IPS DF 6.9 (cell line): ENCODE measurements around the gene KCMF1.
A peak's percentile ranks its signal among the peaks of the same experiment; 100 is the strongest.

ENCODE experiments used
- DNase-seq: peaks from one replicate; pipeline ENCODE4 v3.0.0-alpha.2; 2013; ENCODE audit warnings: low read depth, low spot score
- H3K27ac ChIP-seq: one replicate; pipeline ENCODE4 v1.5.1; 2013; ENCODE audit warnings: low read length, control low read depth
- H3K27me3 ChIP-seq: 2 replicates; pipeline ENCODE4 v1.6.1; 2013; ENCODE audit warnings: mild to moderate bottlenecking, low read length; ENCODE audit not compliant: control insufficient read depth, insufficient read depth
- H3K36me3 ChIP-seq: 2 replicates; pipeline ENCODE4 v1.6.1; 2013; ENCODE audit warnings: low read length; ENCODE audit not compliant: control insufficient read depth, insufficient read depth
- H3K4me1 ChIP-seq: 2 replicates; pipeline ENCODE4 v1.6.1; 2013; ENCODE audit warnings: low read length; ENCODE audit not compliant: control insufficient read depth, insufficient read depth
- H3K4me3 ChIP-seq: 2 replicates; pipeline ENCODE4 v1.5.1; 2013; ENCODE audit warnings: mild to moderate bottlenecking, low read length
- H3K9me3 ChIP-seq: 2 replicates; pipeline ENCODE4 v1.6.1; 2013; ENCODE audit warnings: low read length, inconsistent platforms; ENCODE audit not compliant: control insufficient read depth, insufficient read depth
- WGBS: extraction: QIAGEN DNeasy Blood & Tissue Kit; methylation state at CpG from one replicate; pipeline ENCODE4 v1.1.7; 2013; ENCODE audit warnings: mixed read lengths, missing lambda C conversion rate; ENCODE audit not compliant: insufficient read length, insufficient coverage; 5-methylcytosine and 5-hydroxymethylcytosine counted together

KCMF1 gene

DNA sequence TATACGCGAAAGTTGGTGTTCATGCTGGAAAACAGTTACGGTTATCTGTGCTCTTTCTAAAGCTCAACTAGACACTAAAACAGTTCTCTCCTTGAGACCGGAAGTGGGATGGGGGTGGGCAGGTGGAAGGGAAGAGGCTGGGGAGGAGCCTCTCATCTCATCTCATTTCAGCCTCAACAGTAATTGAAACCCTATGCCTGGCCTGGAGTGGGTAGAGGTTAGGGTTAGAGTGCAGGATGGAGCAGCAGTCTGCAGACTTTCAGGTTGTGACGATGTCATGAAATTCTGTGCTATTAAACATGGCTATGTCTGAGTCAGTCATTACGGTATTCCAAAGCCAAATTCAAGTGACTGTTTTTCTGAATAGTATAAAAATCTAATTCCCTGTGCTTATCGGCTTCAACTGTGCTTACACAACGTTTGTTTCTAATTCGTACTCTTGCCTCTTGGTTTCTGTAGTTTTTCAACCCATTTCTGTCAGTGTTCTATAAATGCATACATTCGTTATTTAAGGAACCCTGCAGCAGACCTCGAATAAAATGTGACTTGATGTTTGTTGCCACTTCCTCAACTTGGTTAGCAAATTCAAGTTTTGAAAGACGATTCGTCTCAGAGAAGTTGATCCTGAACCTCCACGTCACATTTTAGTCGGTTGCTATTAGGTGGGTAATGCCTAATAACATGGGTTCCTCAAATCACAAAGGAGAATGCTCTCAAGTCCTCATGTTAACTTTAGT is 86.4 kb downstream of the KCMF1 start:
- H3K27me3 ChIP-seq = no peaks in the 10 kb centered on the region
- no peak for DNase-seq
- WGBS = no CpG with 5 or more reads among the region's 15 CpGs
- H3K9me3 ChIP-seq = no peaks in the 10 kb centered on the region
- H3K36me3 ChIP-seq = no peaks in the 10 kb centered on the region
- H3K27ac ChIP-seq = no peak overlapping the region
- no peak overlapping the region for H3K4me3 ChIP-seq
- H3K4me1 ChIP-seq = no peaks in the 10 kb centered on the region

GRCh38 chr2:85061896-85062295 is 90.9 kb downstream of the KCMF1 start:
- Histone ChIP-seq H3K4me1 (peaks cover 4% of the 10 kb centered on the region), H3K27ac (no peak overlapping the region), H3K36me3 (no peaks in the 10 kb centered on the region), H3K9me3 (no peaks in the 10 kb centered on the region), H3K27me3 (no peaks in the 10 kb centered on the region), H3K4me3 (no peak overlapping the region)
- no peak for DNase-seq
- no CpG with 5 or more reads among the region's 2 CpGs for WGBS

- Histone ChIP-seq H3K27ac (no peak overlapping the region), H3K9me3 (no peaks in the 10 kb centered on the region), H3K4me1 (peaks cover 4% of the 10 kb centered on the region), H3K27me3 (no peaks in the 10 kb centered on the region), H3K36me3 (no peaks in the 10 kb centered on the region), H3K4me3 (no peak overlapping the region)
- no peak for DNase-seq
- WGBS = no CpG with 5 or more reads among the region's 6 CpGs
These were observed 91.6 kb downstream of the KCMF1 start for GRCh38 chr2:85062565-85062964.

DNA sequence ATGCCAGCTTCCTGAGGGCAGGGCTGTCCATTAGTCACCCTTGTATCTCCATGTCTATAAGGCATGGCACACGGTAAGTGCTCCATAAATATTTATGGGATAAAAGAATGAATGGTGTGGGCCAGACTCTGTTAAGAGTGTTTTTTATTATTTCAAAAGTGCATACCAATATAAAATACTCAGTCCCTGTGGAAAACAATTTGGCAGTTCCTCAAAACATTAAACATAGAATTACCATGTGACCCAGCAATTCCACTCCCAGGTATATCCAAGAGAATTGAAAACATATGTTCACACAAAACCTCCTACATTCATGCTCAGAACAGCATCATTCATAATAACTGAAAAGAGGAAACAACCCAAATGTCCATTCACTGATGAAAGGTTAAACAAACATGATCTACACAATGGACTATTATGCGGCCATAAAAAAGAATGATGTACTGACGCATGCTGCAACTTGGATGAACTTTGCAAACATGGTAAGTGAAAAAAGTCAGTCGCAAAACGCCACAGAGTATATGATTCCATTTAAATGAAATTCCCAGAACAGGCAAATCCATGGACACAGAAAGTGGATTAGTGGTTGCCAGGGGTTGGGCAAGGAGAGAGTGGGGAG is 93.1 kb downstream of the KCMF1 start:
- DNase-seq = no peak
- Histone ChIP-seq H3K27me3 (no peaks in the 10 kb centered on the region), H3K27ac (no peak overlapping the region), H3K4me1 (peaks cover 4% of the 10 kb centered on the region), H3K36me3 (no peaks in the 10 kb centered on the region), H3K9me3 (no peaks in the 10 kb centered on the region), H3K4me3 (no peak overlapping the region)
- WGBS = no CpG with 5 or more reads among the region's 5 CpGs

- DNase-seq = no peak
- Histone ChIP-seq H3K4me3 (no peak overlapping the region), H3K9me3 (no peaks in the 10 kb centered on the region), H3K27ac (no peak overlapping the region), H3K27me3 (no peaks in the 10 kb centered on the region), H3K4me1 (peaks cover 4% of the 10 kb centered on the region), H3K36me3 (no peaks in the 10 kb centered on the region)
- WGBS = no CpG with 5 or more reads among the region's 14 CpGs
These were observed 94.1 kb downstream of the KCMF1 start for GRCh38 chr2:85064927-85065577.

DNA sequence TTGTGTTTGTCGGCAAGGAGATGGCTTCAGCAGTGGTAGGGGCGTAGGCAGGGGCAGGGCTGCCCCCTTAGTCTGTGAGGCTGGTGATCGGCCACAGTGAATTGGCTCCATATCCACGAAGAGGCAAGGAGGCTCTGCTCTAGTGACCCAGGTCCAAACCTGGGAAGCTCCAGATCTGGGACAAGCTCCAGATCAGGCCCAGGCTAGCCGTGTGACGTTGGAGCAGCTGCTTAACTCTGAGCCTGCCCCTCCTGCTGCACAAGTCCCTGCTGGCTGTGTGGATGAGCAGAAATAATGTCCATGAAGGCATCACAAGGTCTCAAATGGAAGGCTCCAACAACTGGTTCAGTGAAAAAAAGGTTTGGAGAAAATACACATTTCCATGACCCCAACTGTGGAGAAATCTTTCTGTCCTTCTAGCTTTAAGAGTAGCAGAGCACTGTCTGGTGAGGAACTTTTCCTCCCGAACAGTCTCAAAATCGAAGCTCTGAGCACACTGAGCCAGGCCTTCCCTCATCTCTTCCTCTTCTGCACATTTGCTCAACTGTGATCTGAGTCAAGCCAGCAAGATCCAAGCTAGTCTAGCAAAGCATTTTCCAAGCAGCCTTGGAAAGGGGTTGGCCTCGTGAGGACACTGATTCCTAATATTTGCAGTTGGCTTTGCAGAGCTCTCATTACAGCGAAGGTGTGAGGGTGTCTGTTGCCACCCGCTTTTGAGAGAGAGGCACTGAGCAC is 95.2 kb downstream of the KCMF1 start:
- DNase-seq = no peak
- Histone ChIP-seq H3K4me3 (no peak overlapping the region), H3K27me3 (no peaks in the 10 kb centered on the region), H3K9me3 (no peaks in the 10 kb centered on the region), H3K4me1 (peaks cover 4% of the 10 kb centered on the region), H3K27ac (no peak overlapping the region), H3K36me3 (no peaks in the 10 kb centered on the region)
- WGBS = no CpG with 5 or more reads among the region's 11 CpGs

- WGBS = no CpG with 5 or more reads among the region's 19 CpGs
- H3K4me1 ChIP-seq = peaks cover 4% of the 10 kb centered on the region
- no peak overlapping the region; the same call in 1 of the 2 replicates for H3K4me3 ChIP-seq
These were observed 96.0 kb downstream of the KCMF1 start for GRCh38 chr2:85066874-85067351.

DNA sequence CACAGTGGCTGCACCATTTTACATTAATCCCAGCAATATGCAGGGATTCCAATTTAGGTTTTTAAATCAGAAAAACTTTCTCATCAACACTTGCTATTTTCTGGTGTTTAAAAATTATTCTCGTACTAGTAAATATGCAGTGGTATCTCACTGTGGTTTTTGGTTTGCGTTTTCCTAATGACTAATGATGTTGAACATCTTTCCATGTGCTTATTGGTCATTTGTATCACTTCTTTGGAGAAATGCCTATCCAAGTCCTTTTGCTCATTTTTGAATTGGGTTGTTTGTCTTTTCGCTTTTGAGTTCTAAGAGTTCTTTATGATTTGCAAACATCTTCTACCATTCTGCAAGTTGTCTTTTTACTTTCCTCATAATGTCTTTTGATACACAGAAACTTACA is 100.1 kb downstream of the KCMF1 start:
- Histone ChIP-seq H3K36me3 (no peaks in the 10 kb centered on the region), H3K27ac (no peak overlapping the region), H3K27me3 (no peaks in the 10 kb centered on the region), H3K9me3 (no peaks in the 10 kb centered on the region), H3K4me1 (no peaks in the 10 kb centered on the region), H3K4me3 (no peak overlapping the region)
- WGBS = no CpG with 5 or more reads among the region's 3 CpGs
- DNase-seq = no peak

More at GRCh38 chr2:85066874-85067351, 96.0 kb downstream of the KCMF1 start:
- DNase-seq = peak; percentile 85
- Histone ChIP-seq H3K27ac (no peak overlapping the region), H3K36me3 (no peaks in the 10 kb centered on the region), H3K9me3 (no peaks in the 10 kb centered on the region), H3K27me3 (no peaks in the 10 kb centered on the region)

DNA sequence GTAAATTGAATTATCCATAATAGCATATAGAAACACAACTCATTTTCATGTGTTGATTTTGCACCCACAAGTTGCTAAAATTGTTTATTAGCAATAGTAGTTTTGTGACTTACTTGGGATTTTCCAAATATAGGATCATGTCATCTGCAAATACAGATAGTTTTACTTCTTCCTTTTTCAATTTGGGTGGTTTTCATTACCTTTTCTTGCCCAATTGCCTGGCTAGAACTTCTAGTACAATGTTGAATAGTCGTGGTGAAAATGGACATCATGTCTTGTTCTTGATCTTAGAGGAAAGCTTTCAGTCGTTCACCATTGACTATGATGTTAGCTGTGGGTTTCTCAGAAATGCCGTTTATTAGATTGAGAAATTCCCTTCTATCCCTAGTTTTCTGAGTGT is 102.1 kb downstream of the KCMF1 start:
- H3K4me3 ChIP-seq = no peak overlapping the region

DNA sequence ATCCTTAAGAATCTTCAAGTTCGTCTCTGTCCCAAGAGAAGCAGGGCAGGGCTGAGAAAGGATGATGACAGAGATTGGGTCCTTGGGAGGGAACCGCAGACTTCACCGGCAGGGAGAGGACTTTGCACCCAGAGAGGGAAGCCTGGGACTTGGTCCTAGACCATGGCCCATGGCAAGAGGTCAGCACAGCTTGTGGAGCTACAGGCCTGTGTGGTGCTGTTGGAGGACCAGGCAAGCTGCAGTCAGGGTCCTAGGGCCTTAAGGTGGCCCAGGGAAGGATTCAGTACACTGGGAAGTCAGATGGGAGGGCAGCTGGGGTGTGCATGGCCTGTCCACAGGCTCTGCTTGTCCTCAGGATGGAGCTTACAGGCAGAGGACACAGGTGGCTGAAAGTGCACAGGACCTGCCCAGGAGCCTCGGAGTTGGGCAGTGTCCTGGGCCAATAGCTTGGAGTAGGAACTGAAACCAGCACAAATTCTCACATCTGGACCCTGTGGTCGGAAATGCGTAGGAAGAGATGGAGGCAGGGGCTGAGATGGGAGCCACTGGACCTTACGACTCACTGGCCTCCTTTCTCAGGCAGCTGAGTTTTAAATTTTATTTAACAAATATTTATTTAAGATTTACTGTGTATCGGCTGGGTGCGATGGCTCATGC is 105.8 kb downstream of the KCMF1 start:
- no peak overlapping the region for H3K27ac ChIP-seq
- no CpG with 5 or more reads among the region's 9 CpGs for WGBS
- H3K27me3 ChIP-seq = no peaks in the 10 kb centered on the region
- no peaks in the 10 kb centered on the region for H3K4me1 ChIP-seq
- no peak overlapping the region for H3K4me3 ChIP-seq
- H3K9me3 ChIP-seq = no peaks in the 10 kb centered on the region
- DNase-seq = no peak
- H3K36me3 ChIP-seq = no peaks in the 10 kb centered on the region

More for the DNA sequence above, 102.1 kb downstream of the KCMF1 start:
- no peak overlapping the region for H3K27ac ChIP-seq
- H3K27me3 ChIP-seq = no peaks in the 10 kb centered on the region
- no peaks in the 10 kb centered on the region for H3K4me1 ChIP-seq
- no peaks in the 10 kb centered on the region for H3K9me3 ChIP-seq
- no CpG with 5 or more reads among the region's 3 CpGs for WGBS
- no peaks in the 10 kb centered on the region for H3K36me3 ChIP-seq
- no peak for DNase-seq
